Calu3 (cell line): ENCODE measurements around the gene UNC80. TPM values are rescaled to one million over a fixed set of nuclear protein-coding genes. Genes with fewer than 3 reads are reported as not detected.
A peak's percentile ranks its signal among the peaks of the same experiment; 100 is the strongest.

ENCODE experiments used
- BruUV-seq: library from RNA; stranded (reverse); fragments of 400-500 nt; replicated peaks from 2 replicates; lab custom pipeline; 2021; lab: Mats Ljungman, UMichigan
- CTCF ChIA-PET: fragments of 300-600 bp; sonication (Branson Sonifier 250); formaldehyde crosslinking; loops from one replicate; lab custom pipeline; 2022; ENCODE audit warnings: antibody characterized with exemption; lab: Charles Lee
- DNase-seq: peaks from one replicate; pipeline ENCODE4 v3.0.0; 2022
- H3K27ac Mint-ChIP-seq: one replicate; pipeline ENCODE4 v1.8.0; 2022; ENCODE audit warnings: mixed read lengths; ENCODE audit not compliant: unreplicated experiment
- H3K27me3 Mint-ChIP-seq: one replicate; pipeline ENCODE4 v1.8.0; 2022; ENCODE audit warnings: mixed read lengths; ENCODE audit not compliant: unreplicated experiment
- H3K36me3 Mint-ChIP-seq: one replicate; pipeline ENCODE4 v1.8.0; 2022; ENCODE audit warnings: mild to moderate bottlenecking, moderate library complexity, mixed read lengths; ENCODE audit not compliant: insufficient read depth, unreplicated experiment
- H3K4me1 Mint-ChIP-seq: one replicate; pipeline ENCODE4 v1.8.0; 2022; ENCODE audit warnings: mild to moderate bottlenecking, low read depth, mixed read lengths; ENCODE audit not compliant: unreplicated experiment
- H3K4me3 Mint-ChIP-seq: one replicate; pipeline ENCODE4 v1.8.0; 2022; ENCODE audit warnings: mild to moderate bottlenecking, low read depth, moderate library complexity, mixed read lengths; ENCODE audit not compliant: unreplicated experiment
- H3K9me3 Mint-ChIP-seq: one replicate; pipeline ENCODE4 v1.8.0; 2022; ENCODE audit warnings: low read depth, mixed read lengths; ENCODE audit not compliant: unreplicated experiment
- CTCF ChIP-seq: fragments of 200-600 bp; IDR thresholded peaks from one replicate; pipeline ENCODE4 v1.8.0; 2022; ENCODE audit warnings: antibody characterized with exemption; ENCODE audit not compliant: unreplicated experiment
- intact Hi-C: fragments of 100-400 bp; cut with micrococcal nuclease; formaldehyde crosslinking; loops from one replicate; pipeline ENCODE4 v1.10.0; 2022; ENCODE audit not compliant: unreplicated experiment
- total RNA-seq: library from RNA; stranded (reverse); gene quantifications from 2 replicates; pipeline ENCODE4 v1.2.3, GENCODE V29; 2022

The UNC80 gene
- total RNA-seq, 1 experiment from 2014 or later, result not detected

- Mint-ChIP-seq H3K36me3 (no peaks in the 10 kb centered on the region), H3K4me3 (no peak overlapping the region), H3K27ac (no peak overlapping the region), H3K4me1 (no peaks in the 10 kb centered on the region), H3K27me3 (no peaks in the 10 kb centered on the region), H3K9me3 (peaks cover 2% of the 10 kb centered on the region)
- CTCF ChIA-PET, result no interaction called here
- no TSS peak for BruUV-seq
- no peak for TF ChIP-seq CTCF
- intact Hi-C loops, result no loop called here
- DNase-seq, result no peak
These were observed 150.5 kb downstream of the UNC80 start for GRCh38 chr2:209922116-209922515.

GRCh38 chr2:209929369-209929768 lies 157.7 kb downstream of the UNC80 start:
- peaks cover 2% of the 10 kb centered on the region for H3K9me3 Mint-ChIP-seq
- intact Hi-C loops, result no loop called here
- H3K27me3 Mint-ChIP-seq, result no peaks in the 10 kb centered on the region
- H3K27ac Mint-ChIP-seq, result no peak overlapping the region
- CTCF ChIA-PET, result no interaction called here
- no TSS peak for BruUV-seq
- DNase-seq, result no peak
- no peak for TF ChIP-seq CTCF
- H3K36me3 Mint-ChIP-seq, result no peaks in the 10 kb centered on the region
- no peak overlapping the region for H3K4me3 Mint-ChIP-seq
- peaks cover 13% of the 10 kb centered on the region for H3K4me1 Mint-ChIP-seq

- Mint-ChIP-seq H3K4me1 (peaks cover 23% of the 10 kb centered on the region), H3K9me3 (no peaks in the 10 kb centered on the region), H3K27me3 (no peaks in the 10 kb centered on the region), H3K36me3 (no peaks in the 10 kb centered on the region), H3K4me3 (peak overlapping the region; percentile 26), H3K27ac (peak overlapping the region; percentile 57)
- BruUV-seq, result no TSS peak
- CTCF ChIA-PET, result interaction anchor here (0.5 to 1.7 kb wide), 6 partner anchors 9 to 376 kb away, joined by 3 to 9 read pairs (median 4); partner anchors contain the start of gene KANSL1L
- DNase-seq, result peak; percentile 11
- TF ChIP-seq CTCF, result no peak
- intact Hi-C loops, result loop anchor here (1.0 kb wide), 1 partner anchor 28 kb away; no protein-coding TSS in a partner anchor
These were observed 162.2 kb downstream of the UNC80 start for GRCh38 chr2:209933499-209934483.

GRCh38 chr2:209936106-209936666 lies 164.6 kb downstream of the UNC80 start:
- intact Hi-C loops, result no loop called here
- Mint-ChIP-seq H3K4me1 (peaks cover 32% of the 10 kb centered on the region), H3K4me3 (no peak overlapping the region), H3K27me3 (no peaks in the 10 kb centered on the region), H3K27ac (no peak overlapping the region), H3K9me3 (no peaks in the 10 kb centered on the region), H3K36me3 (no peaks in the 10 kb centered on the region)
- TF ChIP-seq CTCF, result no peak
- DNase-seq, result no peak
- CTCF ChIA-PET, result no interaction called here
- BruUV-seq, result no TSS peak
